WTC11 (cell line): ENCODE data around the gene ENTPD8. TPM values are rescaled to one million over a fixed set of nuclear protein-coding genes. Genes with fewer than 3 reads are reported as not detected.

Experiments used
- ATAC-seq: fragments of 200-7000 bp; cut with Tn5 transposase; 2 replicates; pipeline ENCODE4 v1.10.0; 2021; ENCODE audit warnings: mild to moderate bottlenecking, moderate library complexity
- CTCF ChIA-PET: fragments of 300-600 bp; sonication (Branson Sonifier 250); formaldehyde crosslinking; loops from one replicate; lab custom pipeline; 2021; ENCODE audit warnings: antibody characterized with exemption; lab: Charles Lee
- POLR2A ChIA-PET: fragments of 350-600 bp; sonication (Branson Sonifier 250); formaldehyde crosslinking; loops from one replicate; lab custom pipeline; 2021; ENCODE audit warnings: antibody characterized with exemption; lab: Charles Lee
- DNase-seq: peaks from one replicate; pipeline ENCODE4 v3.0.0; 2021; ENCODE audit warnings: low spot score
- H3K27ac Mint-ChIP-seq: 2 replicates; pipeline ENCODE4 v1.8.0; 2021; ENCODE audit warnings: mixed read lengths
- H3K27me3 Mint-ChIP-seq: 2 replicates; pipeline ENCODE4 v1.8.0; 2021; ENCODE audit warnings: low read depth, mild to moderate bottlenecking, moderate library complexity, mixed read lengths
- H3K36me3 Mint-ChIP-seq: 2 replicates; pipeline ENCODE4 v1.8.0; 2021; ENCODE audit warnings: mixed read lengths
- H3K4me1 Mint-ChIP-seq: 2 replicates; pipeline ENCODE4 v1.8.0; 2022; ENCODE audit warnings: mixed read lengths
- H3K4me3 Mint-ChIP-seq: 2 replicates; pipeline ENCODE4 v1.8.0; 2021; ENCODE audit warnings: mild to moderate bottlenecking, moderate library complexity, mixed read lengths
- H3K9me3 Mint-ChIP-seq: 2 replicates; pipeline ENCODE4 v1.8.0; 2021; ENCODE audit warnings: mixed read lengths
- CTCF ChIP-seq: fragments of 200-600 bp; IDR thresholded peaks from 2 replicates; pipeline ENCODE4 v1.8.0; 2022; ENCODE audit warnings: antibody characterized with exemption
- ESRRA ChIP-seq: sonication (generic); formaldehyde crosslinking; IDR thresholded peaks from 2 replicates; pipeline ENCODE4 v1.8.1; 2022; ENCODE audit warnings: mild to moderate bottlenecking, missing genetic modification reagents, borderline replicate concordance
- FOXJ3 ChIP-seq: sonication (generic); formaldehyde crosslinking; IDR thresholded peaks from 2 replicates; pipeline ENCODE4 v1.9.0; 2021; ENCODE audit warnings: missing genetic modification reagents, mild to moderate bottlenecking, borderline replicate concordance
- FOXK1 ChIP-seq: sonication (generic); formaldehyde crosslinking; IDR thresholded peaks from 2 replicates; pipeline ENCODE4 v1.8.0; 2022; ENCODE audit warnings: mild to moderate bottlenecking, moderate library complexity, missing genetic modification reagents
- IRF2 ChIP-seq: sonication (generic); formaldehyde crosslinking; IDR thresholded peaks from 2 replicates; pipeline ENCODE4 v1.8.0; 2022; ENCODE audit warnings: low read depth, missing genetic modification reagents, borderline replicate concordance
- MAX ChIP-seq: sonication (generic); formaldehyde crosslinking; IDR thresholded peaks from 2 replicates; pipeline ENCODE4 v1.8.0; 2022; ENCODE audit warnings: mild to moderate bottlenecking, missing genetic modification reagents
- MYBL2 ChIP-seq: sonication (generic); formaldehyde crosslinking; IDR thresholded peaks from 2 replicates; pipeline ENCODE4 v1.8.1; 2023; ENCODE audit warnings: mild to moderate bottlenecking, moderate library complexity, missing genetic modification reagents
- NFATC4 ChIP-seq: fragments of 250-450 bp; sonication (Bioruptor Pico); IDR thresholded peaks from 2 replicates; pipeline ENCODE4 v1.9.0; 2021; ENCODE audit warnings: mild to moderate bottlenecking
- NR2C2 ChIP-seq: sonication (generic); formaldehyde crosslinking; IDR thresholded peaks from 2 replicates; pipeline ENCODE4 v1.8.0; 2022; ENCODE audit warnings: mild to moderate bottlenecking, missing genetic modification reagents
- PREB ChIP-seq: sonication (generic); formaldehyde crosslinking; IDR thresholded peaks from 2 replicates; pipeline ENCODE4 v1.8.1; 2022; ENCODE audit warnings: mild to moderate bottlenecking, missing genetic modification reagents, moderate library complexity, borderline replicate concordance
- STAT6 ChIP-seq: sonication (generic); formaldehyde crosslinking; conservative IDR thresholded peaks from 2 replicates; pipeline ENCODE4 v1.8.1; 2023; ENCODE audit warnings: mild to moderate bottlenecking, low read depth, missing genetic modification reagents, moderate library complexity
- ZMAT4 ChIP-seq: fragments of 250-450 bp; sonication (Bioruptor Pico); IDR thresholded peaks from 2 replicates; pipeline ENCODE4 v1.9.0; 2021; ENCODE audit warnings: mild to moderate bottlenecking
- ZNF281 ChIP-seq: sonication (generic); formaldehyde crosslinking; IDR thresholded peaks from 2 replicates; pipeline ENCODE4 v1.8.0; 2023; ENCODE audit warnings: mild to moderate bottlenecking, missing genetic modification reagents
- ZNF532 ChIP-seq: fragments of 250-450 bp; sonication (Bioruptor Pico); IDR thresholded peaks from 2 replicates; pipeline ENCODE4 v1.9.0; 2021; ENCODE audit warnings: mild to moderate bottlenecking, borderline replicate concordance
- total RNA-seq: library from RNA; stranded (reverse); gene quantifications from 3 replicates; pipeline ENCODE4 v1.2.3, GENCODE V29; 2021

Gene ENTPD8
- total RNA-seq, 1 experiment from 2014 or later, result 2.3 TPM

GRCh38 chr9:137435381-137435891 lies 5.7 kb downstream of the ENTPD8 start:
- no peak for TF ChIP-seq FOXK1
- no peak for TF ChIP-seq ZMAT4 (CRISPR knock-in tag)
- TF ChIP-seq FOXJ3 (CRISPR knock-in tag), result no peak
- TF ChIP-seq NR2C2 (CRISPR knock-in tag), result no peak
- no peak for TF ChIP-seq MAX
- no peak for TF ChIP-seq NFATC4
- TF ChIP-seq CTCF, result no peak
- no peak for TF ChIP-seq STAT6 (CRISPR knock-in tag)
- TF ChIP-seq MYBL2 (CRISPR knock-in tag), result no peak
- TF ChIP-seq ESRRA (CRISPR knock-in tag), result no peak
- no peak for TF ChIP-seq ZNF532
- TF ChIP-seq ZNF281 (CRISPR knock-in tag), result no peak
- TF ChIP-seq IRF2 (CRISPR knock-in tag), result no peak
- TF ChIP-seq PREB (CRISPR knock-in tag), result no peak
- Mint-ChIP-seq H3K27ac (no peak overlapping the region), H3K4me3 (no peak overlapping the region), H3K9me3 (no peaks in the 10 kb centered on the region), H3K4me1 (no peaks in the 10 kb centered on the region), H3K36me3 (no peaks in the 10 kb centered on the region), H3K27me3 (no peaks in the 10 kb centered on the region)
- CTCF ChIA-PET, result interaction anchor here (1.0 kb wide), 1 partner anchor 13 kb away, joined by 3 read pairs; the partner anchor contains the start of gene EXD3
- POLR2A ChIA-PET, result no interaction called here
- ATAC-seq (no peak), DNase-seq (no peak)
